ENCODE results near the gene GPR183.

The GPR183 gene

DNA sequence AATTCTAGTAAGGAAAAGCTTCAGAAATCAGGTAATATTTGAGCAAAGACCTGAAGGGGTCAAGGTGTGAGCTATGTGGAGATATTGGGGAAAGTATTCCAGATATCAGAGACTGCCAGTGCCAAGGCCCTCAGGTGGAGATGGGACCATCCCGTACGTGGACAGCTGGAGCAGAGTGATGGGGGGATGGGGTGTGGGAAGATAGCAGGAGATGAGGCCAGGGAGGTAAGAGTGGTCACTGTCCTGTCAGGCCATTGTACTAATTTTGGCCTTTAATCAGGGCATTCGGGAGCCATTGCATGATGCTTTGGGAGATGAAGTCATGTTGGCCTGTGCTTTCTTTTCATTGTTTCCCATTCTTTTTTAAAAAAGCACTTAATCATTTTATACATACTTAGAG is 36.0 kb downstream of the GPR183 start:
- DNase-seq (ENCODE audit: low read depth in 3 of 3, low spot score in 1 of 3): no peak

DNA sequence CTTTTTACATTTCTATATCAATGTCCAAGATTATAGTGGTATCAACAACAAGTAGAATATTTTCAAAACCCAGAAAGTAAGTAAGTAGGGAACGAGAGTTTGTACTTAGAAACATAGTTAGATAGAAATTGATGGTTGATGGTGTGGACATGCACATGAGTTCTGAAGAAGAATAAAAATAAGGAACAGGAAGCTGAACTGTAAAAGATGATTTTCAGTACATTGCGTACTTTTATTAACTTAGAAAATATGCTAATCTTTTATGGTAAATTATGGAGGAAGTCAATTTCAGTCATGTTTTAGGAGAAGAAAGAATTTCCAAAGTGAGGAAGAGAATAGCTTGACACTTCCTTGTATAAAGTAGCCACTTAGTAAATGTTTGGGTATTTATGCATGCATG is 36.7 kb downstream of the GPR183 start:
- no peak for DNase-seq (ENCODE audit: low read depth in 3 of 3, low spot score in 1 of 3)

DNA sequence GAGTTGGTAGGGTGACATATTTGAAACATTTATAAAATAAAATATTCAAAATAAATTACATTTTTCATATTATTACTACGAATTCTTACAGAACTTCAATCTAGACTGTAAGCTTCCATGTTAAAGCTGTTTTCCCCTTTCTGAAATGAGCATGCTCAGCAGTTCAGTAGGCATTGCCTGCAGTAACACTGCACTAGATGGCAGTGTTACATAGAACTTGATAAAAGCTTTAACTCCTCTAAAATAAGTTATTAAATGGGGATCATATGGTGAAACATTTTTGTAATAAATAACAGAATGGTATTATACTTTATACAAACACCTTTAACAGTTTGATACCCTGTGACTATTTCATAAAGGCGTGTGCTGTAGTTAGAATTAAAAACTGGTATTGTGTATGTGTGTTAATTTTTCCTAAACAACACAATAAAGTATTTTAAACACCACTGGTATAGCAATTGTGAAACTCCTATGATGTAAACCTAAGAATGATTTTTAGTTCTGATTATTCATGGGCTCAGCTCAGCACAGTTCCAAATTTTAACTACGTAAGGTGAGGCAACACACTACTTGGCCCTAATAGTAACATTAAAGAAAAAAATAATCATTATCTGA is 37.5 kb downstream of the GPR183 start:
- no peak for DNase-seq (ENCODE audit: low read depth in 3 of 3, low spot score in 1 of 3)

DNA sequence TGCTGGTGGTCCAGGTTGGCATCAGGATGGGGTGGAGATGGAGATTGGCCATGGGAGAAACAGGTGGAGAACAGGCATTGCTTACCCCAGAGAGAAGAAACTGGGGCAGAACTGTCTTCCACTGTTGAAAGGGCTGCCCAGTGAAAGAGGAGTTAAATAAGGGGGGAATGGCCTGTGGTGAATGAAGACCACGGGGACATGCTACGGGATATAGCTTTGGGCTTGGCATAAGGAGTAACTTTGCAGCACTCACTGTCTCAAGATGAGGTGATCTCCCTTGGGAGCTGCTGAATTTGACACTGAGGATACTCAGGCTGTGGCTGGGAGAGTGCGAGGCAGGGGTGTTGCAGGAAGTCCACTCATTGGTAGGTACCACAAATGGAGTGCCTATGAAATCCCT is 38.4 kb downstream of the GPR183 start:
- no peak for DNase-seq (ENCODE audit: low read depth in 3 of 3, low spot score in 1 of 3)

DNA sequence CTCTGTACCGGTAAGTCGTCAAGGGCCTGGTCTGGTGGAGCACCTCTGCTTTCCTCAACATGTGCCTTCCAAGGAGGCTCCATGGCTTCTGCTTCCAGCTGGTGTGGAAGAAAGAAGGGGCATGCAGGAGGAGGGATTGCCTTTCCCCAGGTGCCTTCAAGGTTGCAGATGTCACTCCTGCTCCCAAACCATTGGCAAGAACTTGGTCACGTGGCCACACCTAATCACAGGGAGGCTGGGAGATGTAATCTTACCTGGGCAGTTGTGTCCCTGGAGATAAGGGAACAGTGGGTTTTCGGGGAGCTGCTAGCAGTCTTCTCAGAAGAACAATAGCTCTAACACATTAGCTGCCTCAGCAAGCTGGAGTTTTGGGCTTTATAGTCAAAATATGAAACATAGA is 39.3 kb downstream of the GPR183 start:
- no peak for DNase-seq (ENCODE audit: low read depth in 3 of 3, low spot score in 1 of 3)

DNA sequence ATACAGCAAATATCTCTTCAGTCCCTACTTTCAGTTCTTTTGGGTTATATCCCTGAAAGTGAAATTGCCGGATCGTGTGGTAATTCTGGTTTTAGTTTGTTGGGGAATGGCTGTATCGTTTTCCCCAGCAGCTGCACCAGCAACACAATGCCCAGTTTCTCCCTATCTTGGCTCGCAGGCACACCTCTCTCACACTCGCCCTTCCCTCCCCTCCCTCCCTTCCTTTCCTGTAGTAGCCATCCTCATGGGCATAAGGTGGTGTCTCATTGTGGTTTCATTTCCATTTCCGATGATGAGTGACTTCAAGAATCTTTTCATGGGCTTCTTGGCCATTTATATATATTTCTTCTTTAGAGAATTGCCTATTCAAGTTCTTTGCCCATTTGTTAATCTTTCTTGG is 40.4 kb downstream of the GPR183 start:
- no peak for DNase-seq (ENCODE audit: low read depth in 3 of 3, low spot score in 1 of 3)

GRCh38 chr13:99265821-99266426 is 41.3 kb downstream of the GPR183 start:
- no peak for DNase-seq (ENCODE audit: low read depth in 3 of 3, low spot score in 1 of 3)

- DNase-seq (ENCODE audit: low read depth in 3 of 3, low spot score in 1 of 3): no peak
These were observed 41.9 kb downstream of the GPR183 start for GRCh38 chr13:99265162-99265800.

- DNase-seq (ENCODE audit: low read depth in 3 of 3, low spot score in 1 of 3): no peak
These were observed 43.1 kb downstream of the GPR183 start for GRCh38 chr13:99264051-99264450.

DNA sequence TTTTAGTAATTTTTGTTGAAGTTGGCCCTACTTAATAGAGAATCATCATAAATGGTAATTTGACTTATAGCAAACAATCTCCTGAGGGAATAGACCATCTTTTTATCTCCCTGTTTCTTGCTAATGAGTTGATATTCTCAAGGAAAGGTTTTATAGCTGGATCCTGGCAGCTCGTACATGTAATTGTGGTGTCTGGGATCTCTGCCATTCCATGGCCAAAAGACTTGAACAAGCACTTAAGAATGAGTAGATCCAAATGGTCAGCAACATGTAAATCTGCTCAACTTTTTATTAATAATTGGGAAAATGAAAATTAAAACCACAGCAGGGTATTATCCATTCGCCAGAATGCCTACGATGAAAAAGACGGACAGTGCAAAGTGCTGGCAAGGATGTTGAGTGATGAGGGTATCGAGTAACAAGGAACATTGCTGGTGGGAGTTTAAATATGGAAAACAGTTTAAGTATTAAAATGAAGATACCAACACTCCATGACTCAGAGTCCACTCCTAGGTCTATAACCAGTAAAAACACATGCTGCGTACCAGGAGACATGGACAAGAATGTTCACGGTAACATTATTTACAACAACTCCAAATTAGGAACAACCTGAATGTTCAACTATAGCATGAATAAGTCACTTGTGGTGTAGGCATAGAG is 43.9 kb downstream of the GPR183 start:
- DNase-seq (ENCODE audit: low read depth in 3 of 3, low spot score in 1 of 3): no peak

- DNase-seq (ENCODE audit: low read depth in 3 of 3, low spot score in 1 of 3): no peak
These were observed 46.1 kb downstream of the GPR183 start for GRCh38 chr13:99261059-99261458.

- no peak for DNase-seq (ENCODE audit: low read depth in 3 of 3, low spot score in 1 of 3)
These were observed 47.0 kb downstream of the GPR183 start for GRCh38 chr13:99260216-99260615.

DNA sequence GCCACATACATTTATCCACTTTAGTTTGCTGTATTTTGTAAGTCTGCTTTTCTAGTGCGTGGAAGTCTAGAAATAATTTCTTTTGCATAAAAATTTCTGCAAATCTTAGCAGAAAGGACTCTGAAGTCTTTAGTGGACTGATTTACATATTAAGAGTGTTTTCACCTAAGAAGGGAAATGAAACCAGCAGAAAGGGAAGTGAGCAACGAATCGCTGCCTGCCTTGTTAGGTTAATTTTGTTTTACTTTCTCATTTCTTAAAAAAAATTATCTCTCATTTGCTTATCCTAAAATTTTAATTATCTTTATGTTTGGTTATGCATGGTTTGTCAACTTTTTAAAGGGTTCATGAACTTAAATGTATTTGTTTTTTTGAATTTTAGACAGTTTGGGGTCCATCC is 48.3 kb downstream of the GPR183 start:
- no peak for DNase-seq (ENCODE audit: low read depth in 3 of 3, low spot score in 1 of 3)

DNA sequence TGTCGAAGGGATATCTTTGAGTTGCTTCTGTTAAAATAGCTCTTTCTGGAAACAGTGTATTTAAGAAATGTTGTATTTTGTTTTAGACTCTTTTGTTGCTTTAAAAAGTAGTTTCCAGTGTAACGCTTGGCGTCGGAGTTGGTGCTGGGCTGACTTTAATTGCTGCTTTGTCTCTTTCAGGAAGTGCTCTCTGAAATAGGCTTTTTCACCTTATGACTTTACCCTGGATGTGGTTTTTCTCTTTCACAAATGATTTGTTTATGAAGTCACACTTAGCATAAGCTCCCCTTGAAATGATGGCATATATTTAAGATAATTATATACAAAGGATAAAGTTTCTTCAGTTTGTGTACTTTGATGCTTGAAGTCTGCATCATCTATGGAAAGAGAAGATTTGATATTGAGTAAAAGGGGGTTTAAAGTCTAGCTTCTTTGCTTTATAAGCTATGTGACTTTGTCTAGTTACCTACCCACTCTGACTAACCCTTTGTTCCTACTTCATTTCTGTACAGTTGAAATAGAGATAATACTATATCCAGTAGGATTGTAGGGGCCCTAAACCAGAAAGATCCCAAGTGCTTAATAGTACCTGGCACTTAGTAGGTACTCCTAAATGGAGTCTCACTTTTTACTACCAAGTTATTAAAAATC is 48.9 kb downstream of the GPR183 start, which contains the start of gene GPR18:
TSS of gene GPR18 (minus strand) at position 170 of the 651 bp plus-strand sequence. CDS start 2,507 bp downstream, outside the sequence.
- DNase-seq (ENCODE audit: low read depth in 3 of 3, low spot score in 1 of 3): no peak

DNA sequence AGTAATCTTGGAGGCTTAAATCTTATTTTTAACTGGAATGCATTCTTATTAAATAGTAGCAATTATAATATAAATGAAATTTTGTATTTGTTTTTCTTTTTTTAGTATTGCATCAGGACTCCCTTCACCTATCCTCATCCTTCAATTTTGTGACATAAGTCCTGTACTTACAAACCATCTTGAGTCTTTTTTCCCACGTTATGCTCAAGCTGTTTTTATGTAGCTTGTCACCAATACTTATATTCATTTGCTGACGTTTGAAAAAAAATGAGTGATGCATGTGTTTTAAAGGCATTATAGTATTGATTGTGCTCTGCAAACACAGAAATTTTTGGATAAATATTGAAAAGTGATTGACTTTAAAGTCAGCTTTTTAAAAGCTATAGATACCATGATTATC is 49.9 kb downstream of the GPR183 start:
- DNase-seq (ENCODE audit: low read depth in 3 of 3, low spot score in 1 of 3): no peak

- DNase-seq (ENCODE audit: low read depth in 3 of 3, low spot score in 1 of 3): no peak
These were observed 50.5 kb downstream of the GPR183 start for GRCh38 chr13:99256709-99257108.

DNA sequence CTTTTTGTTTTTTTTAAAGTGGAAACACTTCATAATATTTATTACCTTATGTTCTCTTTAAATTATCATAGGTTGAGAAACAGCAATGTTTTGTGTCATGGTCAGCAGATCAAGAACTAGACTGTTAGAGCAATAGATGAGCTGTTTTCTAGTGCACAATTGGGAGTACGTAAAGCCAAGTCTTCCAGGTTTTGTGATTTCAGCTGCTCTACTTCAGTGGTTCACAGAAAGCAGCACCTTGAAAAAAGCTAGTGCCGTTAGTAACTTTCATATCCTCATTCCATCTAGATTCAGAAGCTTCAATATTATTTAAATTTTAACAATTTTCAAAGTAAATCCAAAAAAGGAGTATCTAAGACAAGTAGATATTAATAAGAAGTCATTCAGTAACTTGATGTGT is 50.9 kb downstream of the GPR183 start:
- DNase-seq (ENCODE audit: low read depth in 3 of 3, low spot score in 1 of 3): no peak

DNA sequence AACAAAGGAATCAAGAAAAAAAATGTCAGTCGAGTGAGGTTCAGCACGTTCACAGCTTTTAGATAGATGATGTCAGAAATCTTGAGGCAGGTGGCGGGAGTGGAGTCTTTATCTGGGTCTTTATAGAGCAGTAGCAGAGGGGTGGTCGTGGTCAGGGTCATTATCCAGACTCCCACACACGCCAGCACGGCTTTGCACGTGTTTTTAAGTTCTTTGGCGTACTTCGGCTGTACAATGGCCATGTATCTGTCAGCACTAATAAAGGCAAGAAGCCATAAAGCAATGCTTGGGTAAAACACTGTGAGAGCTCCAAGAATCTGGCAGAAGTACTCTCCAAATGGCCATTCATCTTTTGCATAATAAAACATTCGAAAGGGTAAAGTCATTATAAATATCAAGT is 51.9 kb downstream of the GPR183 start:
- DNase-seq (ENCODE audit: low read depth in 3 of 3, low spot score in 1 of 3): no peak

DNA sequence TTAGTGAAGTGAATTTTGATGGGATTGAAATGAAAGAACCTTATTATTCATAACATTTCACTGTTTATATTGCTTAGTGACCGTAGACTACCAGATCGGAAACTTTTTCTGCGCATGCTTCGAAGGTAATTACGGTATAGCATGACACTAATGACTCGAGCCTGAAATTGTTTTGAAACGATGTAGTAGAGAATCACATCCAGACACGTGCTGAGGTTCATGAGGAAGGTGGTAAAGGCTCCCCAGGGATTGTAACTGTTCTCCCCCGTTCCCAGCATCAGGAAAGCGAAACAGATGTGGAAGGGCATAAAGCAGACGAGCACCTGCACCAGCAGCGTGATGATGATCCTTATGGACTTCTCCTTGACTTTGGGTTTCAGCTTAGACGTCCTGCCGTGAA is 52.4 kb downstream of the GPR183 start:
- no peak for DNase-seq (ENCODE audit: low read depth in 3 of 3, low spot score in 1 of 3)

- no peak for DNase-seq (ENCODE audit: low read depth in 3 of 3, low spot score in 1 of 3)
These were observed 55.3 kb downstream of the GPR183 start for GRCh38 chr13:99251921-99252320.

DNA sequence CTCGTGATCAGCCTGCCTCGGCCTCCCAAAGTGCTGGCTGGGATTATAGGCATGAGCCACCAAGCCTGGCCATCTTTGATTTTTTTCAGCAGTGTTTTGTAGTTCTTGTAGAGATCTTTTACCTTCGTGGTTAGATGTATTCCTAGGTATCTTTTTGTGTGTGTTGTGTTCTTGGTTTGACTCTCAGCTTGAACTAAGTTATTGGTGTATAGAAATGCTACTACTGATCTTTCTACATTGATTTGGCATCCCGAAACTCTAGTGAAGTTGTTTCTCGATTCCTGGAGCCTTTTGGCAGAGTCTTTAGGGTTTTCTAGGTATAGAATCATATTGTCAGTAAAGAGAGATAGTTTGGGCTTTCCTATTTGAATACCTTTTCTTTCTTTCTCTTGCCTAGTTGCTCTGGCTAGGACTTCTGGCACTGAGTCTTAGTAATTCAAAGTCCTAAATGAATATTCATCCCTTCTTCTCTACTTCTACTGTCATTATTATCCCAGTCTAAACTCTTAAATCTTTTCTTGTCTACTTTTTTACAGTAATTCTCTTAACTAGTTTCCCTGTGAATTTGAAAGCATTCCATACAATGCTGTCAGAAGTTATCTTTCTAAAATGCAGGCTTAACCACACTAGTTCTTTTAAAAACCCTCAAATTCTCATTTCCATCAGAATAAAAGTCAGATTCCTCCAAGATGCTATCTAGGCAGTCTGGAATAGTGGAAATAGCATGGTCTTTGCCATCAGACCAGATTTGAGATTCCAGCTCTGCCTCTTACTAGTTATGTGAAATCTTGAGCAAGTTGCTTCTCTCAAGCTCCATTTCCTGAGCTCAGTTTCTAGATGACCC is 56.0 kb downstream of the GPR183 start:
- DNase-seq (ENCODE audit: low read depth in 3 of 3, low spot score in 1 of 3): no peak

Measured in stimulated activated CD4-positive, alpha-beta T cell treated with anti-CD3 and anti-CD28 coated beads, TNF-alpha, amount 100 ng/mL, for 1 hour (primary cell).